ENCODE results near the gene POU3F2.

DNA sequence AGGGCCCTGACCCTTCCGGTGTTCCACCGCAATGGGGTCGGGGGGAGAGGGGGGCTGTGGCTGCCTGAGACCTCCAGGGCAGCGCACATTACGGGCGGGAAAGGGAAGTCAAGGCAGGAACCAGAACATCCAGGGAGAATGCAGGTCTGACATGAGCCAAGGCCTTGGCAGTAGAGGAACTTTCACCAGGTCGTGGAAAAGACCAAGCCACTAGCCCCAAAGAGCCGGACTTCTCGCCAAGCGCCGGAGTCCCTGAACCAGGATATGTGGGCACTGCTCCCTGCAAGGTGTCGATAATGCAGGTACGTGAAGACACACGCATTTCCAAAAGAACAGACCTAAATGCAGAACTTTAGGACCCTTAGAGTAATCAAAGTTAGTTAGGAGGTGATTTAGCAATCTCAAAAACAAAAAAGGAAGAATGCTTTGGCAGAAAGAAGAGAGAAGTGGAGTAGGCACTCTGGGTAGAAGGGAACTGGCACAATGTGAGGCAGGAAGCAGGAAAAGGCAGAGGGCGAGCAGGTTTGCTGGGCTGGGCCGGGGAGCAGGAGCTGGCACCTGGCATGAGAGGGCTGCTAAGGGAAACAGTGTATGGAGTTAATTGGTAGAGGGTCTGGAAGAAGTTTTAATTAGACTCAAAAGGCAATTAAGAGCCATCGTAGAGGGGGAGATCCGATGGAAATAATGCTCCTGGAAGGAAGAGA lies 14.3 kb downstream of the POU3F2 start:
- no peak for TF ChIP-seq FOSL2 (CRISPR knock-in tag; IDR thresholded peaks at IDR 0.05)
- TF ChIP-seq ZNF770 (CRISPR knock-in tag; IDR thresholded peaks at IDR 0.05), result no peak
- no peak for TF ChIP-seq CEBPG (CRISPR knock-in tag; IDR thresholded peaks at IDR 0.05)
- TF ChIP-seq FOXK1 (CRISPR knock-in tag; IDR thresholded peaks at IDR 0.05; ENCODE audit: borderline replicate concordance, low read depth), result no peak
- TF ChIP-seq, protein P1, sequence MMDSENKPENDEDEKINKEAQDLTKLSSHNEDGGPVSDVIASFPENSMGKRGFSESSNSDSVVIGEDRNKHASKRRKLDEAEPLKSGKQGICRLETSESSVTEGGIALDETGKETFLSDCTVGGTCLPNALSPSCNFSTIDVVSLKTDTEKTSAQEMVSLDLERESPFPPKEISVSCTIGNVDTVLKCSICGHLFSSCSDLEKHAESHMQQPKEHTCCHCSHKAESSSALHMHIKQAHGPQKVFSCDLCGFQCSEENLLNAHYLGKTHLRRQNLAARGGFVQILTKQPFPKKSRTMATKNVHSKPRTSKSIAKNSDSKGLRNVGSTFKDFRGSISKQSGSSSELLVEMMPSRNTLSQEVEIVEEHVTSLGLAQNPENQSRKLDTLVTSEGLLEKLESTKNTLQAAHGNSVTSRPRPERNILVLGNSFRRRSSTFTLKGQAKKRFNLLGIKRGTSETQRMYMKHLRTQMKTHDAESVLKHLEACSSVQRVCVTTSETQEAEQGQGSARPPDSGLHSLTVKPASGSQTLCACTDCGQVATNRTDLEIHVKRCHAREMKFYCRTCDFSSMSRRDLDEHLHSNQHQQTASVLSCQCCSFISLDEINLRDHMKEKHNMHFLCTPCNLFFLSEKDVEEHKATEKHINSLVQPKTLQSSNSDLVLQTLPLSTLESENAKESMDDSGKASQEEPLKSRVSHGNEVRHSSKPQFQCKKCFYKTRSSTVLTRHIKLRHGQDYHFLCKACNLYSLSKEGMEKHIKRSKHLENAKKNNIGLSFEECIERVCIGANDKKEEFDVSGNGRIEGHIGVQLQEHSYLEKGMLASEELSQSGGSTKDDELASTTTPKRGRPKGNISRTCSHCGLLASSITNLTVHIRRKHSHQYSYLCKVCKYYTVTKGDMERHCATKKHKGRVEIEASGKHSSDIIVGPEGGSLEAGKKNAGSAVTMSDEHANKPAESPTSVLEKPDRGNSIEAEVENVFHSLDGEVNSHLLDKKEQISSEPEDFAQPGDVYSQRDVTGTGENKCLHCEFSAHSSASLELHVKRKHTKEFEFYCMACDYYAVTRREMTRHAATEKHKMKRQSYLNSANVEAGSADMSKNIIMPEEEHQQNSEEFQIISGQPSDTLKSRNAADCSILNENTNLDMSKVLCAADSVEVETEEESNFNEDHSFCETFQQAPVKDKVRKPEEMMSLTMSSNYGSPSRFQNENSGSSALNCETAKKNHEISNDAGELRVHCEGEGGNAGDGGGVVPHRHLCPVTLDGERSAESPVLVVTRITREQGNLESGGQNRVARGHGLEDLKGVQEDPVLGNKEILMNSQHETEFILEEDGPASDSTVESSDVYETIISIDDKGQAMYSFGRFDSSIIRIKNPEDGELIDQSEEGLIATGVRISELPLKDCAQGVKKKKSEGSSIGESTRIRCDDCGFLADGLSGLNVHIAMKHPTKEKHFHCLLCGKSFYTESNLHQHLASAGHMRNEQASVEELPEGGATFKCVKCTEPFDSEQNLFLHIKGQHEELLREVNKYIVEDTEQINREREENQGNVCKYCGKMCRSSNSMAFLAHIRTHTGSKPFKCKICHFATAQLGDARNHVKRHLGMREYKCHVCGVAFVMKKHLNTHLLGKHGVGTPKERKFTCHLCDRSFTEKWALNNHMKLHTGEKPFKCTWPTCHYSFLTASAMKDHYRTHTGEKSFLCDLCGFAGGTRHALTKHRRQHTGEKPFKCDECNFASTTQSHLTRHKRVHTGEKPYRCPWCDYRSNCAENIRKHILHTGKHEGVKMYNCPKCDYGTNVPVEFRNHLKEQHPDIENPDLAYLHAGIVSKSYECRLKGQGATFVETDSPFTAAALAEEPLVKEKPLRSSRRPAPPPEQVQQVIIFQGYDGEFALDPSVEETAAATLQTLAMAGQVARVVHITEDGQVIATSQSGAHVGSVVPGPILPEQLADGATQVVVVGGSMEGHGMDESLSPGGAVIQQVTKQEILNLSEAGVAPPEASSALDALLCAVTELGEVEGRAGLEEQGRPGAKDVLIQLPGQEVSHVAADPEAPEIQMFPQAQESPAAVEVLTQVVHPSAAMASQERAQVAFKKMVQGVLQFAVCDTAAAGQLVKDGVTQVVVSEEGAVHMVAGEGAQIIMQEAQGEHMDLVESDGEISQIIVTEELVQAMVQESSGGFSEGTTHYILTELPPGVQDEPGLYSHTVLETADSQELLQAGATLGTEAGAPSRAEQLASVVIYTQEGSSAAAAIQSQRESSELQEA (CRISPR knock-in tag; IDR thresholded peaks at IDR 0.05; ENCODE audit: not compliant biosample characterization), result no peak
- TF ChIP-seq, protein P2, sequence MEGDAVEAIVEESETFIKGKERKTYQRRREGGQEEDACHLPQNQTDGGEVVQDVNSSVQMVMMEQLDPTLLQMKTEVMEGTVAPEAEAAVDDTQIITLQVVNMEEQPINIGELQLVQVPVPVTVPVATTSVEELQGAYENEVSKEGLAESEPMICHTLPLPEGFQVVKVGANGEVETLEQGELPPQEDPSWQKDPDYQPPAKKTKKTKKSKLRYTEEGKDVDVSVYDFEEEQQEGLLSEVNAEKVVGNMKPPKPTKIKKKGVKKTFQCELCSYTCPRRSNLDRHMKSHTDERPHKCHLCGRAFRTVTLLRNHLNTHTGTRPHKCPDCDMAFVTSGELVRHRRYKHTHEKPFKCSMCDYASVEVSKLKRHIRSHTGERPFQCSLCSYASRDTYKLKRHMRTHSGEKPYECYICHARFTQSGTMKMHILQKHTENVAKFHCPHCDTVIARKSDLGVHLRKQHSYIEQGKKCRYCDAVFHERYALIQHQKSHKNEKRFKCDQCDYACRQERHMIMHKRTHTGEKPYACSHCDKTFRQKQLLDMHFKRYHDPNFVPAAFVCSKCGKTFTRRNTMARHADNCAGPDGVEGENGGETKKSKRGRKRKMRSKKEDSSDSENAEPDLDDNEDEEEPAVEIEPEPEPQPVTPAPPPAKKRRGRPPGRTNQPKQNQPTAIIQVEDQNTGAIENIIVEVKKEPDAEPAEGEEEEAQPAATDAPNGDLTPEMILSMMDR (CRISPR knock-in tag; IDR thresholded peaks at IDR 0.05), result no peak
